OCI-LY3 (cell line): ENCODE data around the gene CYSLTR2.

ENCODE experiments used
- H2AFZ ChIP-seq: fragments of 200-600, 300-600 bp; shearing (Covaris generic); 2 replicates; pipeline ENCODE4 v1.6.0; 2014; ENCODE audit warnings: antibody characterized with exemption, low read depth, low read length
- H3K27ac ChIP-seq: fragments of 200-600, 300-600 bp; sonication (generic); 2 replicates; pipeline ENCODE4 v1.5.1; 2014; ENCODE audit warnings: mild to moderate bottlenecking, low read length, moderate library complexity, mixed read lengths
- H3K27me3 ChIP-seq: fragments of 200-600, 300-600 bp; sonication (generic); 2 replicates; pipeline ENCODE4 v1.6.1; 2014; ENCODE audit warnings: low read depth, low read length, mixed read lengths
- H3K36me3 ChIP-seq: fragments of 200-600, 300-600 bp; sonication (generic); replicated peaks from 2 replicates; pipeline ENCODE3; 2014; ENCODE audit warnings: low read depth, low read length, mixed read lengths
- H3K4me1 ChIP-seq: fragments of 300-600, 200-600 bp; sonication (generic); 2 replicates; pipeline ENCODE4 v1.6.1; 2014; ENCODE audit warnings: low read length, mixed read lengths
- H3K4me2 ChIP-seq: fragments of 200-600, 300-600 bp; sonication (generic); 2 replicates; pipeline ENCODE4 v1.6.1; 2014; ENCODE audit warnings: low read length, mixed read lengths
- H3K4me3 ChIP-seq: fragments of 300-600, 200-600 bp; sonication (generic); 2 replicates; pipeline ENCODE4 v1.5.1; 2014; ENCODE audit warnings: antibody characterized with exemption, mild to moderate bottlenecking, low read length, moderate library complexity
- H3K79me2 ChIP-seq: fragments of 300-600, 200-600 bp; shearing (Covaris generic); 2 replicates; pipeline ENCODE4 v1.6.1; 2014; ENCODE audit warnings: mild to moderate bottlenecking, low read length, mixed read lengths
- H3K9ac ChIP-seq: fragments of 300-600, 200-600 bp; shearing (Covaris generic); 2 replicates; pipeline ENCODE4 v1.6.0; 2014; ENCODE audit warnings: mild to moderate bottlenecking, low read length, moderate library complexity
- H3K9me3 ChIP-seq: fragments of 200-600, 300-600 bp; shearing (Covaris generic); 2 replicates; pipeline ENCODE4 v1.6.1; 2014; ENCODE audit warnings: low read length, mixed read lengths; ENCODE audit not compliant: insufficient read depth
- H4K20me1 ChIP-seq: fragments of 200-600, 300-600 bp; sonication (generic); 2 replicates; pipeline ENCODE4 v1.6.1; 2016; ENCODE audit warnings: low read length, mixed read lengths; ENCODE audit not compliant: insufficient read depth
- CTCF ChIP-seq: fragments of 200-600, 300-600 bp; sonication (generic); IDR thresholded peaks from 2 replicates; pipeline ENCODE4 v1.5.1; 2014; ENCODE audit warnings: antibody characterized with exemption, low read length, low read depth
- EZH2phosphoT487 ChIP-seq: fragments of 200-600 bp; shearing (Covaris generic); IDR thresholded peaks from 2 replicates; pipeline ENCODE4 v1.6.1; 2018; ENCODE audit warnings: antibody characterized with exemption, mixed run types, low read depth

The CYSLTR2 gene

GRCh38 chr13:48624016-48624415, 29.7 kb upstream of the CYSLTR2 start:
- Histone ChIP-seq H3K27me3 (no peaks in the 10 kb centered on the region), H3K4me3 (no peak overlapping the region), H3K27ac (no peak overlapping the region), H4K20me1 (no peaks in the 10 kb centered on the region), H3K79me2 (no peaks in the 10 kb centered on the region), H3K9ac (no peak overlapping the region), H3K36me3 (peaks cover 14% of the 10 kb centered on the region), H3K4me1 (no peaks in the 10 kb centered on the region), H2AFZ (no peak overlapping the region), H3K4me2 (no peak overlapping the region), H3K9me3 (peaks cover 32% of the 10 kb centered on the region)
- TF ChIP-seq EZH2phosphoT487 (no peak), CTCF (no peak)

GRCh38 chr13:48624858-48625257, 28.9 kb upstream of the CYSLTR2 start:
- Histone ChIP-seq H3K36me3 (peaks cover 14% of the 10 kb centered on the region), H3K27ac (no peak overlapping the region), H3K4me1 (no peaks in the 10 kb centered on the region), H2AFZ (no peak overlapping the region), H3K9me3 (peaks cover 27% of the 10 kb centered on the region), H3K79me2 (no peaks in the 10 kb centered on the region), H4K20me1 (no peaks in the 10 kb centered on the region), H3K27me3 (no peaks in the 10 kb centered on the region), H3K4me3 (no peak overlapping the region), H3K4me2 (no peak overlapping the region), H3K9ac (no peak overlapping the region)
- TF ChIP-seq CTCF (no peak), EZH2phosphoT487 (no peak)

GRCh38 chr13:48625413-48626076, 28.2 kb upstream of the CYSLTR2 start:
- H3K9ac ChIP-seq = no peak overlapping the region
- TF ChIP-seq CTCF (no peak), EZH2phosphoT487 (no peak)
- H3K36me3 ChIP-seq = peaks cover 8% of the 10 kb centered on the region
- H3K4me2 ChIP-seq = no peak overlapping the region
- no peak overlapping the region for H3K4me3 ChIP-seq
- no peaks in the 10 kb centered on the region for H3K4me1 ChIP-seq
- no peaks in the 10 kb centered on the region for H4K20me1 ChIP-seq
- no peaks in the 10 kb centered on the region for H3K27me3 ChIP-seq
- peaks cover 21% of the 10 kb centered on the region for H3K9me3 ChIP-seq
- H3K79me2 ChIP-seq = no peaks in the 10 kb centered on the region
- H3K27ac ChIP-seq = no peak overlapping the region
- H2AFZ ChIP-seq = no peak overlapping the region

- H3K4me2 ChIP-seq = no peak overlapping the region
- no peak overlapping the region for H3K4me3 ChIP-seq
- no peaks in the 10 kb centered on the region for H3K79me2 ChIP-seq
- H3K27me3 ChIP-seq = no peaks in the 10 kb centered on the region
- peaks cover 8% of the 10 kb centered on the region for H3K36me3 ChIP-seq
- no peak overlapping the region for H3K27ac ChIP-seq
- no peak overlapping the region for H3K9ac ChIP-seq
- no peak overlapping the region for H2AFZ ChIP-seq
- H3K9me3 ChIP-seq = peaks cover 16% of the 10 kb centered on the region; the same call in 1 of the 2 replicates
- H4K20me1 ChIP-seq = no peaks in the 10 kb centered on the region
- no peak for TF ChIP-seq EZH2phosphoT487
- TF ChIP-seq CTCF = no peak
- H3K4me1 ChIP-seq = no peaks in the 10 kb centered on the region
These were observed 27.7 kb upstream of the CYSLTR2 start for GRCh38 chr13:48626077-48626449.
